CD14-positive monocyte (primary cell): ENCODE measurements around the gene COTL1. TPM values are rescaled to one million over a fixed set of nuclear protein-coding genes. Genes with fewer than 3 reads are reported as not detected.
A peak's percentile ranks its signal among the peaks of the same experiment; 100 is the strongest.

Experiments used
- DNase-seq, 3 donors: peaks; one replicate each; pipeline ENCODE4 v3.0.0-alpha.2; 2011 to 2022
- H2AFZ ChIP-seq: 2 replicates; pipeline ENCODE4 v1.6.0; 2012; ENCODE audit warnings: mild to moderate bottlenecking, low read depth, low read length, inconsistent platforms; ENCODE audit not compliant: insufficient read depth, poor library complexity, severe bottlenecking
- H3K27ac ChIP-seq, 2 donors: 1 replicate in 1 of 2; 2 replicates in 1 of 2; pipeline ENCODE4 v1.5.1; 2012 to 2013; ENCODE audit warnings: low read length in 2 of 2, control low read depth in 1 of 2, inconsistent platforms in 1 of 2, low read depth in 1 of 2, mild to moderate bottlenecking in 1 of 2
- H3K27me3 ChIP-seq, 2 donors: one replicate each; pipeline versions ENCODE4 v1.6.0 to v1.6.1; 2011 to 2013; ENCODE audit warnings: low read length in 2 of 2; ENCODE audit not compliant: control insufficient read depth in 2 of 2, insufficient read depth in 2 of 2
- H3K36me3 ChIP-seq, 2 donors: replicated peaks in 1 of 2; 1 replicate in 1 of 2; 2 replicates in 1 of 2; pipeline versions ENCODE4 v1.5.1 to v1.6.1; 2012 to 2013; ENCODE audit warnings: low read length in 2 of 2, control low read depth in 1 of 2, inconsistent platforms in 1 of 2, mild to moderate bottlenecking in 1 of 2; ENCODE audit not compliant: insufficient read depth in 2 of 2, control insufficient read depth in 1 of 2
- H3K4me1 ChIP-seq, 2 donors: 1 replicate in 1 of 2; 2 replicates in 1 of 2; pipeline versions ENCODE4 v1.5.1 to v1.6.1; 2012 to 2013; ENCODE audit warnings: low read length in 2 of 2, control low read depth in 1 of 2, inconsistent platforms in 1 of 2, mild to moderate bottlenecking in 1 of 2, moderate library complexity in 1 of 2; ENCODE audit not compliant: insufficient read depth in 2 of 2, control insufficient read depth in 1 of 2
- H3K4me2 ChIP-seq: replicated peaks from 2 replicates; pipeline ENCODE3; 2012; ENCODE audit warnings: low read length, moderate library complexity, mild to moderate bottlenecking; ENCODE audit not compliant: poor library complexity, severe bottlenecking; ENCODE audit errors: extremely low read depth
- H3K4me3 ChIP-seq, 3 experiments: fragments of 200-600 bp in 1 of 3; sonication (generic) in 1 of 3; replicated peaks in 1 of 3; 1 replicate in 2 of 3; 2 replicates in 1 of 3; pipeline ENCODE4 v1.5.1; 2011 to 2013; ENCODE audit warnings: low read length in 3 of 3, mild to moderate bottlenecking in 3 of 3, control low read depth in 2 of 3, low read depth in 2 of 3, inconsistent platforms in 1 of 3, moderate library complexity in 1 of 3
- H3K79me2 ChIP-seq: 2 replicates; pipeline ENCODE4 v1.6.0; 2012; ENCODE audit warnings: mild to moderate bottlenecking, control low read depth, inconsistent platforms, low read length, moderate library complexity; ENCODE audit not compliant: insufficient read depth
- H3K9ac ChIP-seq: 2 replicates; pipeline ENCODE4 v1.6.0; 2017; ENCODE audit warnings: low read length, mild to moderate bottlenecking; ENCODE audit not compliant: insufficient read depth, poor library complexity, severe bottlenecking
- H3K9me3 ChIP-seq, 2 donors: replicated peaks in 1 of 2; 1 replicate in 1 of 2; 2 replicates in 1 of 2; pipeline versions ENCODE4 v1.5.1 to v1.6.1; 2012 to 2013; ENCODE audit warnings: low read length in 2 of 2, control low read depth in 1 of 2; ENCODE audit not compliant: control insufficient read depth in 1 of 2, insufficient read depth in 1 of 2
- H4K20me1 ChIP-seq: 2 replicates; pipeline ENCODE4 v1.6.0; 2012; ENCODE audit warnings: mild to moderate bottlenecking, low read length, control low read depth, moderate library complexity; ENCODE audit not compliant: insufficient read depth
- H3K27ac Mint-ChIP-seq, 7 donors: one replicate each; pipeline ENCODE4 v1.8.0; 2020; ENCODE audit warnings: mild to moderate bottlenecking in 7 of 7, mixed read lengths in 7 of 7, moderate library complexity in 6 of 7, inconsistent platforms in 2 of 7
- H3K27me3 Mint-ChIP-seq, 3 donors: one replicate each; pipeline ENCODE4 v1.8.0; 2021 to 2022; ENCODE audit warnings: low read depth in 3 of 3, mild to moderate bottlenecking in 3 of 3, mixed read lengths in 3 of 3, moderate library complexity in 3 of 3, inconsistent platforms in 1 of 3
- H3K36me3 Mint-ChIP-seq, 2 donors: one replicate each; pipeline ENCODE4 v1.8.0; 2020; ENCODE audit warnings: mixed read lengths in 2 of 2, inconsistent platforms in 1 of 2, mild to moderate bottlenecking in 1 of 2
- H3K4me1 Mint-ChIP-seq: one replicate; pipeline ENCODE4 v1.8.0; 2020; ENCODE audit warnings: mild to moderate bottlenecking, mixed read lengths
- H3K4me3 Mint-ChIP-seq, 2 donors: one replicate each; pipeline ENCODE4 v1.8.0; 2020; ENCODE audit warnings: mild to moderate bottlenecking in 2 of 2, mixed read lengths in 2 of 2, moderate library complexity in 1 of 2
- H3K9me3 Mint-ChIP-seq, 7 donors: one replicate each; pipeline ENCODE4 v1.8.0; 2020 to 2022; ENCODE audit warnings: mixed read lengths in 7 of 7, mild to moderate bottlenecking in 6 of 7, moderate library complexity in 6 of 7, inconsistent platforms in 2 of 7
- CTCF ChIP-seq: fragments of 200-600 bp; IDR thresholded peaks from one replicate; pipeline ENCODE4 v1.8.0; 2022; ENCODE audit warnings: antibody characterized with exemption, mild to moderate bottlenecking
- WGBS: methylation state at CpG from one replicate; pipeline ENCODE4 v1.1.5; 2013; ENCODE audit warnings: missing lambda C conversion rate; ENCODE audit not compliant: insufficient coverage; 5-methylcytosine and 5-hydroxymethylcytosine counted together
- intact Hi-C, 2 donors: fragments of 100-400 bp; cut with micrococcal nuclease; formaldehyde crosslinking; loops; one replicate each; pipeline versions ENCODE4 v1.15.0 to v1.15.1; 2023
- polyA plus RNA-seq, 3 donors: library from polyadenylated mRNA; depleted of rRNA in 1 of 3; unstranded in 2 of 3; stranded (reverse) in 1 of 3; fragments of 300-500 nt in 2 of 3; fragments of >200 nt in 1 of 3; fragmentation: Illumina TruSeq in 2 of 3; gene quantifications; 1 replicate in 2 of 3; 2 replicates in 1 of 3; pipeline ENCODE4 v1.2.3, GENCODE V29; 2012 to 2021

The COTL1 gene
- polyA plus RNA-seq, 3 donors: 648 to 1,843 (median 1,643) TPM

GRCh38 chr16:84574191-84574590 is 43.7 kb downstream of the COTL1 start:
- H3K79me2 ChIP-seq: peaks cover 96% of the 10 kb centered on the region
- TF ChIP-seq CTCF: no peak
- no peak overlapping the region for H2AFZ ChIP-seq
- no peak overlapping the region for H3K9ac ChIP-seq
- Mint-ChIP-seq H3K27me3 (peaks cover 0 to 1% (median 0%) of the 10 kb centered on the region in 3 donors), H3K27ac (peak overlapping the region in 3 of 7 donors; percentile 30 to 70 (median 57)), H3K9me3 (peaks cover 0 to 12% (median 5%) of the 10 kb centered on the region in 7 donors), H3K36me3 (peaks cover 70 to 85% of the 10 kb centered on the region in 2 donors), H3K4me1 (peaks cover 68% of the 10 kb centered on the region), H3K4me3 (no peak overlapping the region)
- WGBS: 92% methylated on average over 9 of the region's 12 CpGs
- no peak for DNase-seq
- intact Hi-C loops: loop anchor here in 1 of 2 donors (5.0 kb wide), 1 partner anchor 43 kb away; the partner anchor contains the start of gene COTL1
- H3K27ac ChIP-seq: peak overlapping the region in 1 of 2 donors; percentile 45
- peaks cover 100% of the 10 kb centered on the region for H4K20me1 ChIP-seq
- no peaks in the 10 kb centered on the region for H3K9me3 ChIP-seq
- H3K4me3 ChIP-seq: no peak overlapping the region
- H3K4me2 ChIP-seq: no peak overlapping the region
- no peaks in the 10 kb centered on the region for H3K27me3 ChIP-seq
- peaks cover 59 to 72% of the 10 kb centered on the region in 2 donors for H3K4me1 ChIP-seq
- peaks cover 51 to 86% of the 10 kb centered on the region in 2 donors for H3K36me3 ChIP-seq

GRCh38 chr16:84572096-84572495 is 45.8 kb downstream of the COTL1 start:
- peaks cover 0 to 1% (median 0%) of the 10 kb centered on the region in 3 donors for H3K27me3 Mint-ChIP-seq
- Histone ChIP-seq H3K27me3 (no peaks in the 10 kb centered on the region), H3K36me3 (peaks cover 51 to 86% of the 10 kb centered on the region in 2 donors), H3K9me3 (no peaks in the 10 kb centered on the region), H3K27ac (peak overlapping the region; percentile 30 to 76), H3K4me2 (no peak overlapping the region), H3K4me1 (peaks cover 71 to 73% of the 10 kb centered on the region in 2 donors), H4K20me1 (peaks cover 100% of the 10 kb centered on the region), H3K4me3 (no peak overlapping the region), H3K9ac (no peak overlapping the region), H2AFZ (no peak overlapping the region), H3K79me2 (peaks cover 96% of the 10 kb centered on the region)
- no peak for DNase-seq
- peaks cover 67 to 85% of the 10 kb centered on the region in 2 donors for H3K36me3 Mint-ChIP-seq
- peaks cover 67% of the 10 kb centered on the region for H3K4me1 Mint-ChIP-seq
- WGBS: 96% methylated on average over 5 of the region's 5 CpGs
- H3K4me3 Mint-ChIP-seq: no peak overlapping the region
- intact Hi-C loops: loop anchor here in 1 of 2 donors (5.0 kb wide), 1 partner anchor 45 kb away; the partner anchor contains the start of gene COTL1
- H3K9me3 Mint-ChIP-seq: peaks cover 0 to 15% (median 5%) of the 10 kb centered on the region in 7 donors
- H3K27ac Mint-ChIP-seq: peak overlapping the region; percentile 23 to 92 (median 79)
- no peak for TF ChIP-seq CTCF
